IMR-90 (cell line): ENCODE data around the gene C1QL2.

Source experiments
- CEBPB ChIP-seq: IDR thresholded peaks from 2 replicates; pipeline ENCODE4 v1.6.1; 2012; ENCODE audit warnings: low read depth, low read length, improper control_type of control experiment
- CHD1 ChIP-seq: IDR thresholded peaks from 2 replicates; pipeline ENCODE4 v1.6.1; 2012; ENCODE audit warnings: low read depth, low read length, improper control_type of control experiment
- MAFK ChIP-seq: IDR thresholded peaks from 2 replicates; pipeline ENCODE4 v1.6.1; 2012; ENCODE audit warnings: low read depth, low read length, improper control_type of control experiment
- POLR2A ChIP-seq: IDR thresholded peaks from 2 replicates; pipeline ENCODE4 v1.6.1; 2012; ENCODE audit warnings: mild to moderate bottlenecking, low read depth, low read length
- RAD21 ChIP-seq: IDR thresholded peaks from 2 replicates; pipeline ENCODE4 v1.6.1; 2012; ENCODE audit warnings: low read length, improper control_type of control experiment
- SMC3 ChIP-seq: fragments of 150-350 bp; IDR thresholded peaks from 2 replicates; pipeline ENCODE4 v1.6.1; 2016; ENCODE audit warnings: low read depth, mild to moderate bottlenecking, antibody characterized with exemption, low read length, moderate library complexity
- TF ChIP-seq, protein P1 (sequence below): conservative IDR thresholded peaks from 2 replicates; pipeline ENCODE4 v1.5.1; 2012; ENCODE audit warnings: mild to moderate bottlenecking, low read depth, low read length, improper control_type of control experiment
- TF ChIP-seq, protein P2 (sequence below): fragments of 150-350 bp; IDR thresholded peaks from 2 replicates; pipeline ENCODE4 v1.6.1; 2017; ENCODE audit warnings: mild to moderate bottlenecking, antibody characterized with exemption, low read length, low read depth
- TF ChIP-seq, protein P3 (sequence below): fragments of 150-350 bp; IDR thresholded peaks from 2 replicates; pipeline ENCODE4 v1.6.1; 2016; ENCODE audit warnings: low read depth, mild to moderate bottlenecking, low read length, moderate library complexity, borderline replicate concordance

DNA sequence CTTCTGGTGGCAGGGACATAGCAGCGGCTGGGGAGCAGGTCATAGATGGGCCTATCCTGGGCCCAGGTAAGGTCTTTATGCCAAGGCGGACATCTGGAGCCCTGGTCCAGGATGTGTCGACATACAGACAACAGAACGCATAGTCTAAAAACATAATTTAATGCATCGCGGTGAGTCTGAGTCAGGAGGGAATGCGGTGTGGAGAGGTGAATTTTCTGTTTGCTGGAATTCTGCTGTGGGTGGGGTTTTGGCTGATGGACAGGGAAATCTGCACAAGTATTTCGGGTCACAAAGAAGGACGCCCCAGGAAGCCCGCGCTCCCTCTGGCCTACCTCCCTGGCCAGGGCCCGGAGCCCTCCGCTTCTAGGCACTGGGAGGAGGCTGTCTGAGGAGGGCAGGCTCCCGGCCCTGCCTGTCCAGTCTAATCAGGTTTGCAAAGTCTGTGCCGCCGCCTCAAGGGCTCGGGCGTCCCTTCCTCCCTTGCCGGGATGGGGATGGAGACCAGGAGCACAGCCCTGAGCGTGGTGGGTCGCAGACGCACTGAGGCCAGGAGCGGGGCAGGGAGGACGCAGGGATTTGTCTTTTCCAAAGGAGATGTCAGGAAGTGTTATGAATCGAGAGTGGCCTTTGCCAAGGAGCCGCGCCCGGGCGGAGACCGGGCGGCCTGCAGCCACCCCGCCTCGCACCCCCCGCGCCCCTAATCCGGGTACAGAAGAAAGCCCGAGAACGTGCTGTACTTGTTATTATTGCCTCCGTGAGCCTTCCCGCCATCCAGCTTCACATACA lies 2.3 kb downstream of the C1QL2 start:
- TF ChIP-seq, protein P1, sequence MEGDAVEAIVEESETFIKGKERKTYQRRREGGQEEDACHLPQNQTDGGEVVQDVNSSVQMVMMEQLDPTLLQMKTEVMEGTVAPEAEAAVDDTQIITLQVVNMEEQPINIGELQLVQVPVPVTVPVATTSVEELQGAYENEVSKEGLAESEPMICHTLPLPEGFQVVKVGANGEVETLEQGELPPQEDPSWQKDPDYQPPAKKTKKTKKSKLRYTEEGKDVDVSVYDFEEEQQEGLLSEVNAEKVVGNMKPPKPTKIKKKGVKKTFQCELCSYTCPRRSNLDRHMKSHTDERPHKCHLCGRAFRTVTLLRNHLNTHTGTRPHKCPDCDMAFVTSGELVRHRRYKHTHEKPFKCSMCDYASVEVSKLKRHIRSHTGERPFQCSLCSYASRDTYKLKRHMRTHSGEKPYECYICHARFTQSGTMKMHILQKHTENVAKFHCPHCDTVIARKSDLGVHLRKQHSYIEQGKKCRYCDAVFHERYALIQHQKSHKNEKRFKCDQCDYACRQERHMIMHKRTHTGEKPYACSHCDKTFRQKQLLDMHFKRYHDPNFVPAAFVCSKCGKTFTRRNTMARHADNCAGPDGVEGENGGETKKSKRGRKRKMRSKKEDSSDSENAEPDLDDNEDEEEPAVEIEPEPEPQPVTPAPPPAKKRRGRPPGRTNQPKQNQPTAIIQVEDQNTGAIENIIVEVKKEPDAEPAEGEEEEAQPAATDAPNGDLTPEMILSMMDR = no peak
- TF ChIP-seq CEBPB = no peak
- TF ChIP-seq, protein P2, sequence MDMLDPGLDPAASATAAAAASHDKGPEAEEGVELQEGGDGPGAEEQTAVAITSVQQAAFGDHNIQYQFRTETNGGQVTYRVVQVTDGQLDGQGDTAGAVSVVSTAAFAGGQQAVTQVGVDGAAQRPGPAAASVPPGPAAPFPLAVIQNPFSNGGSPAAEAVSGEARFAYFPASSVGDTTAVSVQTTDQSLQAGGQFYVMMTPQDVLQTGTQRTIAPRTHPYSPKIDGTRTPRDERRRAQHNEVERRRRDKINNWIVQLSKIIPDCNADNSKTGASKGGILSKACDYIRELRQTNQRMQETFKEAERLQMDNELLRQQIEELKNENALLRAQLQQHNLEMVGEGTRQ = no peak
- no peak for TF ChIP-seq POLR2A
- TF ChIP-seq SMC3 = no peak
- TF ChIP-seq, protein P3, sequence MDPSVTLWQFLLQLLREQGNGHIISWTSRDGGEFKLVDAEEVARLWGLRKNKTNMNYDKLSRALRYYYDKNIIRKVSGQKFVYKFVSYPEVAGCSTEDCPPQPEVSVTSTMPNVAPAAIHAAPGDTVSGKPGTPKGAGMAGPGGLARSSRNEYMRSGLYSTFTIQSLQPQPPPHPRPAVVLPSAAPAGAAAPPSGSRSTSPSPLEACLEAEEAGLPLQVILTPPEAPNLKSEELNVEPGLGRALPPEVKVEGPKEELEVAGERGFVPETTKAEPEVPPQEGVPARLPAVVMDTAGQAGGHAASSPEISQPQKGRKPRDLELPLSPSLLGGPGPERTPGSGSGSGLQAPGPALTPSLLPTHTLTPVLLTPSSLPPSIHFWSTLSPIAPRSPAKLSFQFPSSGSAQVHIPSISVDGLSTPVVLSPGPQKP = no peak
- TF ChIP-seq RAD21 = no peak
- no peak for TF ChIP-seq CHD1
- no peak for TF ChIP-seq MAFK
